Right ventricle myocardium superior (tissue), 1 donor: ENCODE measurements around the gene FAM76A. TPM values are rescaled to one million over a fixed set of nuclear protein-coding genes. Genes with fewer than 3 reads are reported as not detected.
"Not testable (repeated sequence)": the region's sequence is repeated elsewhere in the genome, so short reads cannot be mapped to it uniquely, and the experiment has no call there.

ENCODE experiments used
- ATAC-seq: fragments of 200-7000 bp; cut with Tn5 transposase; one replicate; pipeline ENCODE4 v1.9.1; 2020; ENCODE audit warnings: mild to moderate bottlenecking; ENCODE audit not compliant: poor library complexity
- DNase-seq: peaks from one replicate; pipeline ENCODE4 v3.0.0-alpha.2; 2020
- intact Hi-C: fragments of 100-400 bp; cut with DNase I; formaldehyde crosslinking; loops from one replicate; pipeline ENCODE4 v1.11.2; 2022
- long read RNA-seq: library from polyadenylated mRNA; unstranded; transcript quantifications from one replicate; pipeline ENCODE4 v2.0.0, GENCODE V29; 2021
- total RNA-seq: library from RNA; stranded (reverse); fragmentation: NEBNext Ultra II Directional; extraction: Animal tissue kit (Norgen Biotek cat#: 25700); gene quantifications from one replicate; pipeline ENCODE4 v1.2.1, GENCODE V29; 2021
- donor health status: DM: no; HTN: yes; CAD: no; lungs with severe emphysema.

FAM76A gene
- 9.8 TPM for total RNA-seq
- long read RNA-seq, transcript FAM76A-204 (9 exons, 3,567 nt) = major isoform, 14 of 21 reads
- long read RNA-seq, partial matches to known transcripts = 0 of 21 reads
- long read RNA-seq, other reads (novel, unspliced or antisense) = 3 of 21 reads

- intact Hi-C loops = no loop called here
- ATAC-seq (peak; percentile 98), DNase-seq (peak; percentile 100)
These were observed at the start of gene FAM76A for GRCh38 chr1:27725374-27726172. Gene FAM76A, plus strand, starts transcription at chr1:27725961. Its CDS starts 120 bp downstream, at chr1:27726081.

- ATAC-seq = no peak
- DNase-seq = no peak
- intact Hi-C loops = no loop called here
These were observed 49.4 kb upstream of the FAM76A start for GRCh38 chr1:27676410-27676809.

GRCh38 chr1:27678747-27679146 lies 47.0 kb upstream of the FAM76A start:
- intact Hi-C loops = no loop called here
- ATAC-seq (no peak), DNase-seq (no peak)

DNA sequence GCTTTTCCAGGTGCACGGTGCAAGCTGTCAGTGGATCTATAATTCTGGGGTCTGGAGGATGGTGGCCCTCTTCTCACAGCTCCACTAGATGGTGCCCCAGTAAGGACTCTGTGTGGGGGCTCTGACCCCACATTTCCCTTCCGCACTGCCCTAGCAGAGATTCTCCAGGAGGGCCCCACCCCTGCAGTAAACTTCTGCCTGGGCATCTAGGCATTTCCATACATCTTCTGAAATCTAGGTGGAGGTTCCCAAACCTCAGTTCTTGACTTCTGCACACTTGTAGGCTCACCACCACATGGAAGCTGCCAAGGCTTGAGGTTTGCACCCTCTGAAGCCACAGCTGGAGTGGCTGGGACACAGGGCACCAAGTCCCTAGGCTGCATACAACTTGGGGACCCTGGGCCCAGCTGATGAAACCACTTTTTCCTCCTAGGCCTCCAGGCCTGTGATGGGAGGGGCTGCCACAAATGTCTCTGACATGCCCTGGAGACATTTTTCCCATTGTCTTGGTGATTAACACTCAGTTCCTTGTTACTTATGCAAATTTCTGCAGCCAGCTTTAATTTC lies 45.5 kb upstream of the FAM76A start:
- intact Hi-C loops, ATAC-seq, DNase-seq: not testable (repeated sequence)

GRCh38 chr1:27681580-27681979 lies 44.2 kb upstream of the FAM76A start:
- intact Hi-C loops, DNase-seq, ATAC-seq: not testable (repeated sequence)

DNA sequence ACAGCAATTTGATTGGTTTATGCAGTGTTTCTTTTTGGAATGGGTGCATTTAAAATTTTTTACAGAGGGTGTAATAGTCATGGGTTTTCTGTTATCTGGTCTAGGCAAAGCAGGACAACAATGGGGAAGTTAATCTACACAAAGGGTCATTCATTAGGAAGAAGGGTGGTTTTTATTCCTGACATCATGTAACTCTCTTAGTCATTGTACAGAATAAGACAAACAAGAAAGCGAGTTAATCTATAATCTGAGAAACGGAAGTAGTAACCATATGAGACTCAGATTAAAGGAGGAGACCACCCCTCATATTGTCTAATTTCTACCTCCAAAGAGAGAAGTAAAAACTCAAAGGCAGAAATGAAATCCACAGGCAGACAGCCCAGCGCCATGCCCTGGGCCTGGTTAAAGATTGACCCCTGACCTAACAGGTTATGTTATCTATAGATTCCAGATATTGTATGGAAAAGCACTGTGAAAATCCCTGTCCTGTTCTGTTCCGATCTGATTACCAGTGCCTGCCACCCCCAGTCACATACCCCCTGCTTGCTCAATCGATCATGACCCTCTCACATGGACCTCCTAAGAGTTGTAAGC lies 43.3 kb upstream of the FAM76A start:
- ATAC-seq (no peak), DNase-seq (no peak)
- intact Hi-C loops = no loop called here

DNA sequence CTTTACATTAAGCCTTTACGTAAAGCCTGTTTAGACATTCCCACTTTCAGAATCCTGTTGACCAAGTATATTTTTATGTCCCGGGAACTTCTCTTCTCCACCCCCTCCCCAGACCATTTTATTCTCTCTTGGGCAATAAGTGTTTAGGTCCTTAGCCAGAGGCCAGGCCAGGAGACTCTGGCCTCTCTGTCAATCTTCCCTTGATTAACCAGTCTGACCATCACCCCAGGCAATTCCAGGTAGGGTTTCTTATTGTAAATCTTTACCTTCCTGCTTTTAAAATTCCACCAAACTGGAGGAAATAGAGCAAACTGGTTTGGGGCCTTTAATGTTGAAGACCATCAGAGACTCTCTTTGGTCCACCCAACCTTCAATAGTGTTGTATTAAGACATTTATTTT lies 41.6 kb upstream of the FAM76A start:
- intact Hi-C loops = no loop called here
- ATAC-seq (no peak), DNase-seq (no peak)

GRCh38 chr1:27686223-27686990 lies 39.4 kb upstream of the FAM76A start:
- intact Hi-C loops = no loop called here
- ATAC-seq (no peak), DNase-seq (no peak)

DNA sequence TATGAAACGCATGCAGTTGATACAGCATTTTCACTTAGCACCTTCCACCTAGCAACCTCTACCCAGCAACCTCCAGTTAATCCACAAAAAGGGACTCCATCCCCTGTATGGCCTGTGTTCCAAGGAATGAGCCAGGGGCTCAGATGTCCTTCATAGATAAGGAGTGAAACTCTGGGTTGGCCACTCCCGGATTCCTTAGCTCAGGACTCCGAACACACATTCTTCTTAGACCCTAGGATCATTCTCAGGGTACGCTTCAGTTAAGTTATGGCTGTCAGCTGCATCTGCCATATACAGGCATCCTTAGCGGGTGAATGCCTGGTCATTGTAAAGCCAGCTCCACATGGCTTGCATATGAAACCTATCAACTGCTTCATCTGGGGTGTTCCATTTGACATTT lies 37.9 kb upstream of the FAM76A start:
- DNase-seq (no peak), ATAC-seq (no peak)
- intact Hi-C loops = no loop called here

DNA sequence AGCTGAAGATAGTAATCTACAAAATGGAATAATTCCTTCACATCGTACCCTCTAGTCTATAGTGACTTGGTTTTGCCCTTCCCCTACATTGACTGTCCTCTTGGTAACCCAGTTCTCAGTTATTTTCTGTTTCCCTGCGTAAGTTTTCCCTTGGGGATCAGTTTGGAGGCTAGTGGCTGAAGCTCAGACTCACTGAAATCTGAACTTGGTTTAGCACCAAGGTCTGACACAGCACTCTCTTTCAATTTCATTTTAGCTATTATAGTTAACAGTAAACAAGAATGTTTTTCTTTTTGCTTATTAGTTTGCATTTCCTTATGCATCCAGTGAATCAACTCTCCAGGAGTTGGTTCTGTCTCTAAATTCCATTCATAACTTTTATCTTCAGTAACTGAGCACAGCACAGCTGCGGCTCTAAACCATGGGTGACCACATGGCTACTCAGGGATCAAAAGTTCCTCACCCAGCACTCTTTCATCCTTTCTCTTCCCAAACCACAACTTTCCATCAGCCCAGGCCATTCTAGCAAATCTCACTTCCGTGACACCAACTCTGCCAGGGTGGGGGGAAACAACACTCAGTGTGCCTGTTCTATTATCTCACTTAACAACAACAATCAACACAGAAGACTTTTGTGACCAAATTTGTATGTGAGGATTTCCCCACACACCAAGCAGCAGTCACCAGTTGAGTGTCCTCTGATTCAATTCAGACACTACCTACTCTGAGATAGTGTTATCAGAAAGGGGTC lies 36.2 kb upstream of the FAM76A start:
- DNase-seq (no peak), ATAC-seq (peak; percentile 43)
- intact Hi-C loops = no loop called here

- intact Hi-C loops = no loop called here
- DNase-seq (no peak), ATAC-seq (no peak)
These were observed 35.6 kb upstream of the FAM76A start for GRCh38 chr1:27690183-27690582.

DNA sequence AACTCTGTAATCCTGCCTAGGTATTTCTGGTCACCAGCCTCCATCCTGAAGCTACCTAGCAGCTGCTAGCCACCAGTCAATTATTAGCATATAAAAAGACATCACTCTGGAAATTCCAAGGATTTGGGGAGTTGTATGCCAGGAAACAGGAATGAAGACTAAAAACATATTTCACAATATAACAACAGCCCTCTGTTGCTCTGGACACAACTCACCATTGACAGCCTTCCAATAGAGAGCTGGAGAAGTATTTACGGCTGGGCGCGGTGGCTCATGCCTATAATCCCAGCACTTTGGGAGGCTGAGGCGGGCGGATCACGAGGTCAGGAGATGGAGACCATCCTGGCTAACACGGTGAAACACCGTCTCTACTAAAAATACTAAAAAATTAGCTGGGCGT lies 28.9 kb upstream of the FAM76A start:
- DNase-seq, ATAC-seq, intact Hi-C loops: not testable (repeated sequence)

- no peak for DNase-seq
- intact Hi-C loops = no loop called here
- no peak for ATAC-seq
These were observed 20.8 kb upstream of the FAM76A start for GRCh38 chr1:27704958-27705357.

DNA sequence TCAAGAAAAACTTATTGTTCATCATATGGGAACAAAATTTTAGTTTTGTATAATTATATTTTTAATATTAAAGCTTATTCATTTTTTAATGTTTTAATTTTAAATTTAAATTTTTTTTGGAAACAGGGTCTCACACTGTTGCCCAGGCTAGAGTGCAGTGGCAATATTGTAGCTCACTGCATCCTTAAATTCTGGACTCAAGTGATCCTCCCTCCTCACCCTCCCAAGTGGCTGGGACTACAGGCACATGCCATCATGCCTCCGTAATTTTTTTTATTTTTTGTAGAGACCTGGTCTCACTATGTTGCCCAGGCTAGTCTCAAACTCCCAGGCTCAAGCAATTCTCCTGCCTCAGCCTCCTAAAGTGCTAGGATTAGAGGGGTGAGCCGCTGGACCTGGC lies 20.2 kb upstream of the FAM76A start:
- intact Hi-C loops = no loop called here
- DNase-seq = no peak
- ATAC-seq = no peak

GRCh38 chr1:27710574-27710973 lies 15.2 kb upstream of the FAM76A start:
- ATAC-seq (no peak), DNase-seq (no peak)
- intact Hi-C loops = no loop called here

- DNase-seq (no peak), ATAC-seq (no peak)
- intact Hi-C loops = no loop called here
These were observed 12.5 kb upstream of the FAM76A start for GRCh38 chr1:27713139-27713725.

- no peak for DNase-seq
- intact Hi-C loops = no loop called here
- ATAC-seq = no peak
These were observed 11.8 kb upstream of the FAM76A start for GRCh38 chr1:27713869-27714513.
